HG03025 (cell line): Measurements from ENCODE around the gene DCLRE1C.
A peak's percentile ranks its signal among the peaks of the same experiment; 100 is the strongest.
"Not testable (repeated sequence)": the region's sequence is repeated elsewhere in the genome, so short reads cannot be mapped to it uniquely, and the experiment has no call there.

ENCODE experiments used
- ATAC-seq: cut with Tn5 transposase; IDR thresholded peaks from one replicate; pipeline ENCODE4 v1.9.1; 2021; ENCODE audit warnings: mild to moderate bottlenecking, moderate library complexity; ENCODE audit not compliant: unreplicated experiment, low FRiP score

Gene DCLRE1C

DNA sequence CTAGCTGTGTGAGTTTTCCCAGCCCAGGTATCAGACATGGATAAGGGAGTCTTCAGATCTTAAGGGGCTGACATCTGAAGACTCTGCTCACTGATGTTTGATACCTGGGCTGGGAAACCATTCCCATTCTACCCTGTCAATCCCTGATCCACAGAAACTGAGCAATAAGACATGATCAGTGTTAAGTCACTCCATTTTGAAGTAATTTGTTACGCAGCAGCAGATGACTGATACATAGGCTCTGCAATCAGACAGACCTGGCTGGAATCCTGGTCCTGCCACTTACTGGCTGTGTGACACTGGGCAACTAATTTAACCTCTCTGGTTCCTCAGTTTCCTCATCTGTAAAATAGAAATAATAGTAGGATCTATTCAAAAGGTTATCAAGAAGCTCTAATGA lies 6.6 kb downstream of the DCLRE1C start:
- no peak for ATAC-seq

DNA sequence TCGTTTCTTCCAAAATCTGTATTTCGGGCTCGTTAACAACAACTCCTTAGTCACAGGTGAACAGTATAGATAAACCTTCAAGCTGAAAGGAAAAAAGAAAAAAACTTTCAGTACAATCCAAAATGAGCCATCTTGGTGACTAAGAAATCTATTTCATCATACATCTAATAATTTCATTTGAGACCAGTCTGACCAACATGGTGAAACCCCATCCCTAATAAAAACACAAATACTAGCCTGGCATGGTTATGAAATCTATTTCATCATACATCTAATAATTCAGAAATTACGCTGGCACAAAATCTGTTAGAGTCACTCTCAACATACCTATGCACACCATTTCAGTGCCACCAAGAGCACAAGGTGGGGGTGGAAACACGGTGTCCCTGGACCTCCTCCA lies 8.8 kb downstream of the DCLRE1C start:
- no peak for ATAC-seq

DNA sequence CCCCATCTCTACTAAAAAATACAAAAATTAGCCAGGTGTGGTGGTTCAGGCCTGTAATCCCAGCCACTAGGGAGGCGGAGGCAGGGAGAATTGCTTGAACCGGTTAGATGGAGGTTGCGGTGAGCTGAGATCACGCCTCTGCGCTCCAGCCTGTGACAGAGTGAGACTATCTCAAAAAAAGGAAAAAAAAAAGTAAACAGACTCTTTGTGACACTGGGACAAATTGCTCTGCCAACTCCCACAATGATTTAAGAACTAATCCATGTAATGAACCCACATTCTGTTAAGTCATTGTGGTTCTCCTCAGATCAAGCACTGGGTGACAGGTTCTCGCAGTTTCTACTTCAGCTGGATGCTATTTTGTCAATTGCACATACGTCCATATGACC lies 11.0 kb downstream of the DCLRE1C start:
- ATAC-seq, result not testable (repeated sequence)

GRCh38 chr10:14942147-14942949 lies 11.5 kb downstream of the DCLRE1C start:
- peak; percentile 90 for ATAC-seq

GRCh38 chr10:14938971-14939370 lies 14.9 kb downstream of the DCLRE1C start:
- not testable (repeated sequence) for ATAC-seq

DNA sequence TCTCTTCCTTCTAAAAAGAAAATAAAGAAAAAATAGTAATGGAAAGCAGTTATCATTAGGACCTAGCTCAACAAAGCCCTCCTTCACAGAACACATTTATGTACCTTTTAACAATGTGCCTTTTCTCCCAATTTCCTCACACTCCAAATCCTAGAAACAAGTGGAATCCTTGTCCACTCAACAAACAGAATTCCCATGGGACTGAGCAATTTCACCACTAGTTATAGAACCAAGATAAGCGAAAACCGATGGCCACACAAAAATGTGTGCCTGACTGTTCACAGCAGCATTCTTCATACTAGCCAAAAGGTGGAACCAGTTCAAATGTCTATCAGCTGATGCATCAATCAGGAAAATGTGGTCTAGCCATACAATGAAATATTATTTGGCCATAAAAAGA lies 17.3 kb downstream of the DCLRE1C start:
- ATAC-seq, result no peak

GRCh38 chr10:14930610-14931009 lies 23.3 kb downstream of the DCLRE1C start:
- no peak for ATAC-seq

- ATAC-seq, result peak; percentile 97
These were observed 27.0 kb downstream of the DCLRE1C start for GRCh38 chr10:14926722-14927416.

- ATAC-seq, result peak; percentile 34
These were observed 27.8 kb downstream of the DCLRE1C start for GRCh38 chr10:14926061-14926470.

DNA sequence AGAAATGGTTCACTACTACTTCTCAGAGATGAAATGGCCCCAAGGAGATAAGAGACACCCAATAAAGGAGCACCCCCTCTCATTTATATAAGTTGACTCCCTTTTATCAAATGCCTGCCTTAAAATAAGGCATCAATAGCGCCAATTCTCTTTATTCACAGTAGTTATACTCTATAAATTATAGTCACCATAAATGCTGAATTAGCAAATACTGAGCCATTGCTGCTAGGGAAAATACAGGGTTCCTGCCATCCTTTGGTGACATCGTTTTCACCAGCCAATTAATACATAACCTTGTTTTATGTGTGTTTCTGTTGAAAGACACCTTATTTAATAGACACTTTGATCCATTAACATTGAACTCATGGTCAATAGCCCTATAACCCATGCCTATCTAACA lies 28.6 kb downstream of the DCLRE1C start:
- ATAC-seq, result no peak

GRCh38 chr10:14924013-14924412 lies 29.9 kb downstream of the DCLRE1C start:
- ATAC-seq, result no peak

- no peak for ATAC-seq
These were observed 34.9 kb downstream of the DCLRE1C start for GRCh38 chr10:14918964-14919363.

GRCh38 chr10:14917827-14918226 lies 36.1 kb downstream of the DCLRE1C start:
- ATAC-seq, result no peak

GRCh38 chr10:14916600-14916999 lies 37.3 kb downstream of the DCLRE1C start:
- no peak for ATAC-seq

DNA sequence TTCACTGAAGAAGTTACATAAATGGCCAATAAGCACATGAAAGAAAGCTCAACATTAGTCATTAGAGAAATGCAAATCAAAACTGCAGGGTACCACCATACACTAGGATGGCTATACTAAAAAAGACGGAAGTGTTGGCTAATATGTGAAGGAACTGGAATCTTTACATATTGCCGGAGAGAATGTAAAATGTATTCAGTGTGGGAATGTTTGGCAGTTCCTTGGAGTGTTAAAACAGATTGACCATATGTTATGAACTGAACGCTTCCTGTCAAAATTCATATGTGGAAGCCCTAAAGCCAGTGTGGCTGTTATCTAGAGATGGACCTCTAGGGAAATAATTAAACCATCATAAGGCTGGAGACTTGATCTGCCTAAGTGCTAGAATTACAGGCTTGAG lies 42.1 kb downstream of the DCLRE1C start:
- ATAC-seq, result no peak

DNA sequence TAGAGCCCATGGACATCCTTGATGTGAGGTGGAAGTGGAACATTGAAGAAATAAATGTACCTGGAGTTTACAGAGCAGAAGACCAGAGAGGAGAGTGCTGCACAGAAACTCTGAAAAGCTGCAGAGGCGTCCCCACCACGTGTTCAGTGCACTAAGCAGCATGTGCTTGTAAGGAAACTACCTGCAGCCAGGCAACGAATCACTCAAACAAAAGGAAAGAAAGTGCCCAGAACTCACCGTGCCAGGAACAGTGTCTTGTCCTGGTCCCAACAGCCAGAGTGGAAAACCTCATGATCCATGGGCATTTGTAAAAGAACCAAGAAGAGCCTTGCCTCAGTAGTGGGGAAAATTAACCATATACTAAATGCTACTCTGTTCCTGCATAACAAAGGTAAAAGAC lies 42.9 kb downstream of the DCLRE1C start:
- ATAC-seq, result no peak

DNA sequence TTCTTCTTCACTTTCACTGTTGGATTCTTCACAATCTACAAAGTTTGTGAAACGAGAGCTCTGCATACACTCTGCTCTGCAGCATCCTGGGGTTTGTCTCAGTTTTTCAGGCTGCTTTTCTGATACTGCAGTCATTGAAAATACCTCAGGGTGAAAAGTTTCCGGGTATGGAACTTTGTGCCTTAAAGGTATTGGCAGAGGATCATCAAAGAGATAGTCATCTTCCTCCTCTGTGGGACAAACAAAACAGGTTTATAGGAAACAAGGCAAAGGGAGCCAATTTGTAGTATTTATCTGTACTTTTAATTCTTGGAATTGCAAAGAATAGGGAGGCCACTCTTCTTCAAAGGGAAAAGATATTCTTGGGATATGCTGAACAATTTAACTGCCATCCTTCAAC lies 44.8 kb downstream of the DCLRE1C start:
- no peak for ATAC-seq

GRCh38 chr10:14907591-14907990 lies 46.3 kb downstream of the DCLRE1C start:
- not testable (repeated sequence) for ATAC-seq

- no peak for ATAC-seq
These were observed 47.1 kb downstream of the DCLRE1C start for GRCh38 chr10:14906765-14907164.

GRCh38 chr10:14905890-14906289 lies 48.0 kb downstream of the DCLRE1C start:
- ATAC-seq, result no peak

DNA sequence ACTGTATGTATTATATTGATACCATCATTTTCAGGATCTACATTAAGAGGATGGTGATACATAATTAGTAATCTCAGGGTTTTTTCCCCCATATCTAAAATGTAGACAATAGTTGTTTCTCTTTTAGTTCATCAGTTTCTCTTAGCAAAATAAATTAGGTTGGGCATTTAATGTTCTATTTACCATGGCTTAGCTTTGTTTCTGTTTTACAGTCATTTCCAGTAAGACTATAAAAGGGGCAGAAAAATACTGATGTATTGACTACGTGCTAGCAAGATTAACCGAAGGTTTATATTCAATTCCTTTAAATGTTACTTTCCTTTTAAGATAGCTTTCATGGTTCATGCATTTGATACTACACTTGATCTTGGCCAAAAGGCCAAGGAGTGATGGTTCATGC lies 49.0 kb downstream of the DCLRE1C start:
- ATAC-seq, result no peak

DNA sequence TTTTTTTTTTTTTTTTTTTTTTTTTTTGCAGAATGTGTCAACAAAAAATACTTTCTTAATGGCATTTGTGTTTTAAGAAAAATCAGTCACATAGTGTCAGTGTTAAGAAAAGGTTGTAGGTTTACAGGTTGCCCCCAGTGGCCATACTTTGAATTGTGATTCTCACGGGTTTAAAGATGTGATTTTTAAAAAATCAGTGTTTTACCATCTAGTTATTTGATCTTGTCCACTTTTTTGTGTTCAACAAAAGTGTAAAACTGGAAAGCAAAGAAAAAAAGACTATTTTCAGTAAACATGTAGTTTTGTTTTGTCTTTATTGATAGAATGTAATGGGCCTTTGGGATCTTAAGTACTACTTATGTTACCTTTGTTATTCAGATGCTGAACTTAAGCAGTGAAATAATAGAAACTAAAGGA lies 49.6 kb downstream of the DCLRE1C start:
- no peak for ATAC-seq
